GM12873 (cell line): Measurements from ENCODE around the gene ABHD3.

Experiments
- CTCF ChIP-seq: IDR thresholded peaks from 2 replicates; pipeline ENCODE4 v1.5.1; 2012; ENCODE audit warnings: low read depth, mild to moderate bottlenecking, moderate library complexity, low read length, control low read depth; ENCODE audit not compliant: insufficient read depth; ENCODE audit errors: missing control alignments

Gene ABHD3

GRCh38 chr18:21704603-21705364 lies at the start of gene ABHD3:
Gene ABHD3, minus strand, starts transcription at chr18:21704774. Its CDS starts 109 bp downstream, at chr18:21704665.
- peak; percentile 46 for TF ChIP-seq CTCF

DNA sequence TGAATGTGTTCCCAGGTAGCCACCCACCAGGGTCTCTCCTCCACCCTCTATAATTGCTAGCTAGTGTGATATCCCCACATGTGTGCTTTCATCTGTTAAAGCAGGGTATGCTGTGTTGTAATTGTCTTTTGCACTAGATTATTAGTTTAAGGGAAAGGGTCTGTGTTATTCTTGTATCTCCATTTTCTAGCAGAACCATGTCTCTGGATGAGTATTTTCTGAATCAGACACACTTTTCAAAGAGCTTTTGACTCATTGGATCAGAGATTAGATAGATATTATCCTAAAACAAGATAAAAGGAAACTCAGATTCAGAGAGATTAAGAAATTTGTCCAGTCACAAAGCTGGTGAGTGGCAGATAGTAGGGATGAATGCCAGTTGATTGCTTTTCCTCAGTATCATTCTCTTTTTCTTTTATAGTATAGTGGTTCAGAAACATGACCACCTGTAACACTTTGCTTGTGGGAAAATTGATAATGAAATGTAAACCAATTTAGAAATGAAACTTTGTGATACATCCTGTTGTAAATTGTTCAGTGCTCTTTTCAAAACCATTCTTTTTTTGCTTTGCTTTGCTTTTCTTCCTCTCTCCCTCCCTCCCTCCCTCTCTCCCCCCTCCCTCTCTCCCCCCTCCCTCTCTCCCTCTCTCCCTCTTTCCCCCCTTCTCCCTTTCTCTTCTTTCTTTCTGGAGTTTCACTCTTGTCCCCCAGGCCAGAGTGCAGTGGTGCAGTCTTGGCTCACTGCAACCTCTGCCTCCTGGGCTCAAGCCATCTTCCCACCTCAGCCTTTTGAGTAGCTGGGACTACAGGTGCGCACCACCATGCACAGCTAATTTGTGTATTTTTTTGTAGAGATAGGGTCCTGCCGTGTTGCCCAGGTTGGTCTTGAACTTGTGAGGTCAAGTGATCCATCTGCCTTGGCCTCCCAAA lies 43.5 kb upstream of the ABHD3 start:
- no peak for TF ChIP-seq CTCF

- no peak for TF ChIP-seq CTCF
Observed at GRCh38 chr18:21747268-21747667, 42.7 kb upstream of the ABHD3 start.

GRCh38 chr18:21745231-21745630 lies 40.7 kb upstream of the ABHD3 start:
- TF ChIP-seq CTCF: no peak

DNA sequence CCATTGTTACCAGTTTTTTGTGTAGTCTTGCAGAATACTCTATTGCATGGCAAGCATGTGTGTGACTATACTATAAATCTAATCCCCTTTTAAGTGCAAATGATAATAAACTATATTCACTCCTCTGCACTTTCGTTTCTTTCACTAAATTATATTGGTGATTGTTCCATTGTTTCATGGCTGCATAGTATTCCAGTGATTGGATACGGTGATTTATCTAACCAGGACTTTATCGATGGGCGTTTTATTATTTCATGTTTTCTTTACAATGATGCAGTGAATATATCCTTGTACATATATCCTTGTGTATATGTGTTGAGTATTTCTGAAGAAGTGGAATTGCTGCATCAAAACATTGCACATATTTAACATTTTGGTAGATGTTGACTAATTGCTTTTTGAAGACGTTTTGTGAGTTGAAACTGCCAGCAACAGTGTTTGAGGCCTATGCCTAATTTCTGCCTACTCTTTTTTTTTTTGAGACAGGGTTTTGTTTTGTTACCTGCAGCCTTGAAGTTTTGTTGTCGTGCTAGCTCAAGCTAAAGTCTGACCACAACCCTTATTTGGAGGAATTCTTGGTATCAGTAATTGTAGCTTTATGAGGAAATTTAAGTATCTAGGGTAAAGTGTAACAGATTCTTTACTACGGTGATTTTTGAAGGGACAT lies 38.7 kb upstream of the ABHD3 start:
- TF ChIP-seq CTCF: no peak

DNA sequence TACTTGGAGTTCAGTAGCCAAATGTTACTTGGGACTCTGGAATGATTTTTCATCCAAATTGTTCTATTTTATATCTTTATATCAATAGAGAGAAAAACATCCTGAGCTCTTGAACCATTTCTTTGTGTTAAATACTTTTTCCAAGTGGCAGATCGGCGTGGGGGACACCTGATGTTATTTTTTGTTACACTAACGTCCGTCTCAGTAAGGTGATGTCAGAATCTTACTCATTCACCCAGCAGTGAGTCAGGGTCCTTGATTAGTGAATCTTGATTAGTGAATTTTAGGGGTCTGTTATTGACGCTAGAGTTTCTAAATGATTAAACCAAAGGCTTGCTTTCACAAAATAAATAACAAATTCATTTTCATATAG lies 37.7 kb upstream of the ABHD3 start:
- TF ChIP-seq CTCF: no peak

- peak; percentile 1 for TF ChIP-seq CTCF
Observed at GRCh38 chr18:21741562-21742314, 37.2 kb upstream of the ABHD3 start.
